SK-MEL-5 (cell line): ENCODE measurements around the gene TSHZ1. TPM values are rescaled to one million over a fixed set of nuclear protein-coding genes. Genes with fewer than 3 reads are reported as not detected.

Source experiments
- DNase-seq: peaks from one replicate; pipeline ENCODE4 v3.0.0-alpha.2; 2016; ENCODE audit warnings: low read depth, low spot score
- in situ Hi-C: cut with HindIII; loops from 2 replicates; pipeline ENCODE4 v1.10.0; 2016; ENCODE audit warnings: low sequenced_read_pairs, high pct_unique_total_duplicates, low pct_unique_long_range_greater_than_20kb
- total RNA-seq: library from RNA; depleted of rRNA; stranded (reverse); fragments of >200 nt; shearing (Covaris generic); gene quantifications from 2 replicates; pipeline ENCODE4 v1.2.3, GENCODE V29; 2014; rRNA removed

TSHZ1 gene
- total RNA-seq, 1 experiment from 2014 or later, result 3.0 TPM

DNA sequence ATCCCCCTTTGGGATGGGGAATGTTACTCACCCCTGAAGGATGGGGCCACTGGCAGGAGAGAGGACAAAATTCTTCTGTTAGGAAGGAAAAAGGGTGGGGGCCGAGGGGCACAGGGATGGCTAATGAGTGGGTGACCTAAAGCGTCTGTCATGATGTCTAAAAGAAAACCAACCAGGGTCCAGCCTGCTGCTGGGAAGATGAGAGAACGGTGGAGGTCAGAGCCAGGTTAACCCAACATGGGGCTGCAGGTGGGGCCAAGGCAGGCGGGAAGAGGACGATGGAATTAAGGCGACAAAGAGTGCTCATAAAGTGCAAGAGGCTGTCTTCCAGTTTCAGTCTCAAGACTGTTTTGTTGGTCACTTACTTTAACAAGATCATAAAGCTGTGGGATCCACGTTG, 126.8 kb downstream of the TSHZ1 start:
- DNase-seq, result no peak
- in situ Hi-C loops, result no loop called here

- in situ Hi-C loops, result no loop called here
- no peak for DNase-seq
These were observed 128.0 kb downstream of the TSHZ1 start for GRCh38 chr18:75338631-75339030.

Other genes starting within 250 kb of the TSHZ1 start
- gene PTGR3, start 1.7 kb upstream of the TSHZ1 start, total RNA-seq, result 7.2 and 10.0 TPM in 2 replicates
- gene SMIM21, start 216.9 kb downstream of the TSHZ1 start, total RNA-seq, result not detected in 2 replicates